HG03469 (cell line): ENCODE measurements around the gene TFF1.

Experiments
- ATAC-seq: cut with Tn5 transposase; IDR thresholded peaks from one replicate; pipeline ENCODE4 v1.9.1; 2021; ENCODE audit warnings: mild to moderate bottlenecking, moderate library complexity, moderate number of reproducible peaks; ENCODE audit not compliant: unreplicated experiment

The TFF1 gene

GRCh38 chr21:42365770-42366169 is 565 bp downstream of the TFF1 start:
- no peak for ATAC-seq

- no peak for ATAC-seq
Measured at GRCh38 chr21:42364304-42364865, 1.9 kb downstream of the TFF1 start.

GRCh38 chr21:42363312-42363711 is 3.0 kb downstream of the TFF1 start:
- no peak for ATAC-seq

GRCh38 chr21:42362700-42363099 is 3.6 kb downstream of the TFF1 start:
- no peak for ATAC-seq

GRCh38 chr21:42362198-42362597 is 4.1 kb downstream of the TFF1 start:
- ATAC-seq, result no peak

GRCh38 chr21:42361286-42361685 is 5.0 kb downstream of the TFF1 start:
- ATAC-seq, result no peak

GRCh38 chr21:42360317-42360716 is 6.0 kb downstream of the TFF1 start:
- no peak for ATAC-seq

GRCh38 chr21:42358937-42359336 is 7.4 kb downstream of the TFF1 start:
- no peak for ATAC-seq

GRCh38 chr21:42358261-42358660 is 8.1 kb downstream of the TFF1 start:
- ATAC-seq, result no peak

GRCh38 chr21:42357307-42357706 is 9.0 kb downstream of the TFF1 start:
- ATAC-seq, result no peak

- ATAC-seq, result no peak
Measured at GRCh38 chr21:42356650-42357049, 9.7 kb downstream of the TFF1 start.

- no peak for ATAC-seq
Measured at GRCh38 chr21:42356046-42356445, 10.3 kb downstream of the TFF1 start.

GRCh38 chr21:42353623-42354022 is 12.7 kb downstream of the TFF1 start:
- ATAC-seq, result no peak

GRCh38 chr21:42352441-42353095 is 13.8 kb downstream of the TFF1 start:
- ATAC-seq, result no peak

- no peak for ATAC-seq
Measured at GRCh38 chr21:42351626-42352440, 14.5 kb downstream of the TFF1 start.

GRCh38 chr21:42350927-42351426 is 15.4 kb downstream of the TFF1 start, which contains the start of gene TFF2:
Gene TFF2 (minus strand): TSS chr21:42350994. CDS start chr21:42350957, 37 bp downstream.
- no peak for ATAC-seq

GRCh38 chr21:42350318-42350910 is 15.9 kb downstream of the TFF1 start:
- no peak for ATAC-seq

- ATAC-seq, result no peak
Measured at GRCh38 chr21:42349420-42350317, 16.7 kb downstream of the TFF1 start.

GRCh38 chr21:42348762-42349161 is 17.6 kb downstream of the TFF1 start:
- no peak for ATAC-seq

GRCh38 chr21:42347601-42348327 is 18.6 kb downstream of the TFF1 start:
- ATAC-seq, result no peak
